ENCODE measurements around the gene BCL7B. TPM values are rescaled to one million over a fixed set of nuclear protein-coding genes. Genes with fewer than 3 reads are reported as not detected.
A peak's percentile ranks its signal among the peaks of the same experiment; 100 is the strongest.
"Not testable (repeated sequence)": the region's sequence is repeated elsewhere in the genome, so short reads cannot be mapped to it uniquely, and the experiment has no call there.

BCL7B gene
- total RNA-seq, 1 donor from 2014 or later: 83.5 TPM

DNA sequence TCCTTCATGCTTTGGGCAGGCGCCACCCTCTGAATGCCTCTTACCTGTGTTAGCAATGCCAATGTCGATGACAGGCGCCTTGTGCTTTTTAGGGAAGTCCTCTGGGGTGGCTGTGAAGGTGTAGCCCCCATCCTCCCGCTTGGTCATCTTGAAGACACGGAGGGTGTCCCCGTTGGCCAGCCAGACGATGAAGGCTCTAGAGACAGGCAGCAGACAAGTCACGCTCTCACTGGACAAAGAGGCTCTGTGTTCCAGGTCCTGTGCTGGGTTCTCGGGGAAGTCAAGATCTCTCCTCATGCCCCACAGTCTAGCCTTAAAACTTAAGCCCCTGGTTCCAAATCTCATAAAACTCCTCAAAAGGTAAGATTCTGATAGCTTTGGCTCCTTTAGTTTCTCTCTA is 15.8 kb upstream of the BCL7B start:
- no peak for DNase-seq (ENCODE audit: low read depth)

DNA sequence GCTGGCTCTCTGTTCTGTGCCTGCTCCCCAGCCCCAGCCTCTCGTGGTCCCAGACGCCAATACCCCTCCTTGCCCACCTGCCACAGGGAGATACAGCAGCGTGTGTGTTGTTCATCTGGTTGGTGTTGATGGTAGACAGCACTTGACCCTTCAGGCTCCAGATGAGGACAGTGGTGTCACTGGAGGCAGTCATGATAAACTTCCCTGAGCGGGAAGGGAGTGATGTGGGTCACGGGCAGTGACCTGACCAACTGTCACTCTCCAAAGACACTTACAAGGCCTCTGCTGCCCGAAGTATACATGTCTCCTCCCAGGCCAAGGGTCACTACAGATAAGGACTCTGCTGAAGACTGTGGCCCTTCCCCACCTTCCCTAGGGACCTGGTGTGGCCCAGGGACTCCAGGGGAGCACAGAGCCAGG is 15.3 kb upstream of the BCL7B start:
- no peak for DNase-seq (ENCODE audit: low read depth)

DNA sequence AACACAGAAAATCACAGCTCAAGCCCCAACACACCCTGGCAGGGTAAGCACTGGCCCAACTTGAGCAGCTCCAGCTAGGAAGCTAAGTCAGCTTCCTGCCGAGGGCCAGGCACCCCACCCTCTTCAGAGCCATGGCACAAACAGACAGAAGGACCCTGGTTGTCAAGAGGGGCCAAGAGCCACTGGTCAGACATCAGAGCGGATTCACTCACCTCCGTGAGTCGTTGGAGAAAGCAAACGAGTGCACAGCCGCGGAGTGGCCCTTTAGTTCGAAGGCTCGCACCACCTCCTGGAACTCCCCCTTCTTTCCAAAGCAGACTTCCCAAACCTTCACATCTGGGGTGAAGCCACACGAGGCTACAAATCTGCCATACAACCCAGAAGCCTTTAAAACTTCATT is 13.5 kb upstream of the BCL7B start:
- DNase-seq (ENCODE audit: low read depth): no peak

DNA sequence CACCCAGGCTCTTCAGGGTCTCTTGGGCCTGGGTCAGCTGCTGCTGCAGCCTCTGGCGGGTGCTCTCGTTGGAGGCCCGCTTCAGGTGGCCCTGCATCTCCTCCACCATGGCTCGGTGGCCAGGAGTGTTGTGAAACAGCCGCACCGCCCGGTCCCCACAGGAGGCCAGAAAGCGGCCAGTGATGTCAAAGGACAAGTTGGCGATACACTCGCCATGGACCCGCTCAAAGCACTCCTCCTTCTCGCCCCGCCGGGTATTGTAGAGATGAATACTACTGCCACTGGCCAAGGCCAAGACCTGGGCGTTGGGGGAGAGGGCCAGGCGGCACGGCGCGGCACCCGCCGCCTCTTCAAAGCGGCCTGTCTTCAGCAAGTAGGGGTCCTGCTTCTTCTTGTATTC is 13.0 kb upstream of the BCL7B start:
- no peak for DNase-seq (ENCODE audit: low read depth)

DNA sequence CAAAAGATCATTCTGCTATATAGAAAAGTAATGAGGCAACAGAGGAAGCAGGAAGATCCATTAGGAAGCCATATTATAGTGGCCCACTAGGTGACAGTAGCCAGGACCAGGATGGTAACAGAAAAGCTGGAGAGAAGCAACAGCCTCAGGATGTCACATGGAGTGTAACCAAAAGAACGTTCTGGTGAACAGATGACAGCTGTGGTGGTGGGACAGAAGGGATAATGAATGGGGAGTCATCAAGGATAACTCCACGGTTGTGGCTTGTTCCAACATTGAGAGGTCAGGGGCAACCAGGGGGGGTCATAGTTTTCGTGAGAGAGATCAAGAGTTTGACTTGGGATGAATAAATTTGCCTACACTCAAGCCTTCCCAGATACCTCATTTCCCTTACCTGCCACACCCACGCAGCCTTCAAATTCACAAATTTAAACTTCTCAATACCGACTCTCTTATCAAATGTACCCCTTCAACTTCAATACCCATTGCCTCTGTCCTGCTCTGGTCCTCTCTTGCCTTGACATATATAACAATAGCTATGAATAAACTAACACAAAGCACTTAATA is 11.6 kb upstream of the BCL7B start:
- peak; percentile 65 for DNase-seq (ENCODE audit: low read depth)

DNA sequence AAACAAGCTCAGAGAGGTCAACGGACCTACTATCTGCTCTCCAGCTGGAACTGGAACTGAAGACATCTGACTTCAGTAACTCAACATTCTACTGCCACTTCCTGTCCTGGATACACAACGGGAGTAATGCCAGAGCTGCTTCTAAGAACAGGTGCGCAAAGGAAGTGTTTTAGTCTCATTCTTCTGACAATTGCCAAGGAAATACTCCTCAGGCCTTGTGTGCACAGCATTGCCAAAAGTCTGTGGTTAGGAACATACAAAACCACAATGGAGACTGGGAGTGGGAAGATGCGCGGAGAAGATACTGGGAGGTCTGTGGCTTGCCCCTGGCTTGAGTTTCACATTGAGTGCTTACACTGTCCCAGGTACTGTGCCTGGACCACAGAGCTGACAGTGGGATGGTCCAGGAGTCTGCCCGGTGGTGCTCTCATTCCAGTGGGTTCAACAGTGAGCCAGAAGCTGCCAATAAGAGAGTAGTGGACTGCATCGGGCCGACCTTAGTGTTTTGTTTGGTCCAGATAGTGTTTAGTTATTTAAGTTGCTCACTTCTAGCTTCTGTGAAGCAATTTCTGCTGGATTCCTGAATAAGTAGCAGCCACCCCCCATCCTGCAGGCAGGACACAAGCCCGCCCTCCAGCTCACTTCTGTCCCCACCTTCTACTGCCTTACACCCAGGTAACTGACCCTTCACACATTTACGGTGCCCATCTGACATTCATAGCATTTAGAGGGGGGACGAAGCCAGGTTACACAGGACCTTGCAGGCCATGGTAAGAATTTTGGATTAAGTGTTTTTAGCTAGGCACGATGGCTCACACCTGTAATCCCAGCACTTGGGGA is 10.6 kb upstream of the BCL7B start:
- peak; percentile 81 for DNase-seq (ENCODE audit: low read depth)

DNA sequence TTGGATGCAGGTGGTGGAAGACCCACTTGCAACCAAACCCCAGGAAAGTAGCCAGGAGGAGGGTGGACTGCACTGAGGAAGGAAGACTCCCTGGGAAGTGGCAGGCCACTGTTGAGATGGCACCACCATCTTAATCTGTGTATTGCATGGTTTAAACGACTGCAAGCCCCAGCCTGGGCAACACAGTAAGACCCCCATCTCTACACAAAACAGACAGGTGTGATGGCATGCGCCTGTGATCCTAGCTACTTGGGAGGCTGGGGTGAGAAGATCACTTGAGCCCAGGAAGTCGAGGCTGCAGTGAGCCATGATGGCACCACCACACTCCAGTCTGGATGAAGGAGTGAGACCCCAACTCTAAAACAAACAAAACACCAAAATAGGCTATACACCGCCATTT is 9.7 kb upstream of the BCL7B start:
- DNase-seq (ENCODE audit: low read depth): no peak

DNA sequence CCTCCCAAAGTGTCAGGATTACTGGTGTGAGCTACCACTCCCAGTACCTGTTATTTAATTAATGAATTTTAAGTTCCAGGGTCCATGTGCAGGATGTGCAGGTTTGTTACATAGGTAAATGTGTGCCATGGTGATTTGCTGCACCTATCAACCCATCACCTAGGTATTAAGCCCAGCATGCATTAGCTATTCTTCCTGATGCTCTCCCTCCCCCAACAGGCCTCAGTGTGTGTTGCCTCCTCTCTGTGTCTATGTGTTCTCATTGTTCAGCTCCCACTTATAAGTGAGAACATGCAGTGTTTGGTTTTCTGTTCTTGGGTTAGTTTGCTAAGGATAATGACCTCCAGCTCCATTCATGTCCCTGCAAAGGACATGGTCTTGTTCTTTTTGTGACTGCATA is 8.9 kb upstream of the BCL7B start:
- DNase-seq (ENCODE audit: low read depth): not testable (repeated sequence)

DNA sequence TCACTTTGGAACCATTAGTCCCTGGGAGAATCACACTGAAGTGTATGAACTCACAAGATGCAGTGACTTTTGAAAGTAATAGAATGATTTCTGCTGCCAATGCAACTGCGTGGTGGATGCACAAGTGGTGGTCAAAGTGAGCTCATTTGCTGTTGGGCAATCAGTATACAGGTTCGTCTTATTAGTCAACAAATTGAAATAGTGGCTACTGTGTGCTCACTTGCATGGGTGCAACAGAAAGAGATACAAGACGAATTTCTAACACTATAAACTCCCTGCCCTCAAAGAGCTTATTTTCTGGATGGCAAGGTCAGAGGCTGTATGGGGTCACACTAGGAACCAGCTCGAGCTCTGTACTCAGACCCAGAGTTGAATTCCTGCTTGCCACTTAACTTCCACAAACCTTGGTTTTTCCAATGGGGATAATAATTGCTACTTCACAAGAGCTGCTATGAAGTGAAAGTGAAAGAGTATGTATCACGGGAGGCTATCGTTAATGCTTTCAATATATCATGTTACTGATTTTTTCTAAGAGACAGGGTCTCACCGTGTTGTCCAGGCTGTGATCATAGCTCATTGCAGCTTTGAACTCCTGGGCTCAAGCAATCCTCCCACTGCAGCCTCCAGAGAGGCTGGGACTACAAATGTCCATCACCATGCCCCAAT is 8.3 kb upstream of the BCL7B start:
- no peak for DNase-seq (ENCODE audit: low read depth)

DNA sequence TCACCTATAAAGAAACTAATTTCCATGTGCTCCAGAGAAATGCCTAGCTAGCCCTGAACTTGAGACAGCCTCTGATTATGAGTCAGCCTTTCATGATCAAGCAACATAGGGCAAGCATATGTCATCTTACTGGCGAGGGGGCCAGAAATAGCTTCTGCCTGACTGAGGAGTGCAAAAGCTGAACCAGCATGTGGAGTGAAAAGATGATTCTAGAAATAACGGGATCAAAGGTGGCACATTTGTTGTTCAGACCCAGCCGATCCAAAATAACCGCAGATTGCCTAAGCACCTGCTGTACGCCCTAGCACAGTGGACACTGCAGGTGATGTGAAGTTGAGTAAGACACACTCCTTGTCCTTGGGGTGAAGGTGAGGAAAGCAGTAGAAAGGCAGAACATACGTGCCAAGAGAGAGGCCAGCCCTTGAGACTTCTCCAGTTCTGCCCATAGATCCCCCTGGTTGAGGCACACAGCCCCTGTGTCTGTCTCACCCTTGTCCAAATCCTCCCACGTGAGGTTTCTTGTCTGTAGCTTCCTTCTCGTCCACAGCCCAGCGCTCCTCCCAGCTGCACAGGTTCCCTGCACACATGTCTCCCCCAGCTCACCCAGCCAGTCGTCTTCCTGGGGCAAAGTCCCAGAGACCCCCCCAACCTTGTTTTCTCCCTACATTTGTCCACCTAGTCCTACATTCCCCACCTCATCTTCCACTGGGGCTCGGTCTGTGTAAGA is 2.8 kb upstream of the BCL7B start:
- DNase-seq (ENCODE audit: low read depth): peak; percentile 90

DNA sequence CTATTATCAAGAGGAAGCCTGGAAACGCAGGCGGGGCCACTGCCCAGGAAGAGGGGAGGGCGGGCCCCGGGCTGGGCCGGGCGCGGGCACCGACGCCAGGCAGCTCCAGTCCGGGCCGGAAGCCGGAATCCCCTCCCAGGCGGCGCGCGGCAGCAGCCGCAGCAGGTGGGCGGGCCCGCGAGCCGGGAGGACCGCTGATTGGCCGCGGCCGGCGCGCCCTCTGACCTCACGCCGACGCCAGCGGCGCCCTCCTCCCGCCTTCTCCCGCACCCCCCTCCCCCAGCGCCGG is 438 bp downstream of the BCL7B start:
- DNase-seq (ENCODE audit: low read depth): peak; percentile 95

DNA sequence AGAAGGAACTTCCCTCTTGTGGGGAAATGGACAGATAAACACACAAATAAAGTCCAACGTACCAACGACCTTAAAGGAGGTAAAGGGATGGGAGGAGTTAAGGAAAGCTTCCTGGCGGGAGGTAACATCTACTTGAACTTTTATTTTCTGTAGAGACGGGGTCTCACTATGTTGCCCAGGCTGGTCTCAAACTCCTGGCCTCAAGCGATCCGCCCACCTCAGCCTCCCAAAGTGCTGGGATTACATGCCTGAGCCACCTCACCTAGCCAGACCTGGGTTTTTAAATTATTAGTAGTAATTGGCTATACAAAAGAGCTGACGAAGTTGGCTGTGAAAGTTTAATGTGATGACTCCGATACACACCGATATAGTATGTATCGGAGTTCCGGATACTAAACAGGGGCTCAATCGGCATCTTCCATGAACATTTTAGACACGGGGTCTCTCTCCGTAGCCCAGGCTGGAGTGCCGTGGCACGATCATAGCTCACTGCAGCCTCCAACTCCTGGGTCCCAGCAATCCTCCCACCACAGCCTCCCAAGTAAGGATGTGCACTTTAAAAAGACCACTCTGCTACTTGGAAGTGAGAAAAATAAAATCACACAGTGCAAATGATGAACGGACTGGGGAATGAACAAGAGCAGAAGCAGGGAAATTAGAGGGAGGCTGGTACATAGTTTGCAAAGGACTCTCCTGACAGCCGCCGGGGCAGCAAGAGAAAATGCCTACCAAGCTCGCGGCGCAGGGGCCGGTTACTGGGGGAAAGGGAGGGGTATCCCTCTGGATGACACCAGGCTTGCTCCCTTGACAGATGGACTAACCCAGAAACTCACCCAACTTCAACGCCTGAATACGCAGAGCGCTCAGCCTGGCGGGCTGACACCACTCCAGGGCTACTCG is 1.0 kb downstream of the BCL7B start:
- no peak for DNase-seq (ENCODE audit: low read depth)

DNA sequence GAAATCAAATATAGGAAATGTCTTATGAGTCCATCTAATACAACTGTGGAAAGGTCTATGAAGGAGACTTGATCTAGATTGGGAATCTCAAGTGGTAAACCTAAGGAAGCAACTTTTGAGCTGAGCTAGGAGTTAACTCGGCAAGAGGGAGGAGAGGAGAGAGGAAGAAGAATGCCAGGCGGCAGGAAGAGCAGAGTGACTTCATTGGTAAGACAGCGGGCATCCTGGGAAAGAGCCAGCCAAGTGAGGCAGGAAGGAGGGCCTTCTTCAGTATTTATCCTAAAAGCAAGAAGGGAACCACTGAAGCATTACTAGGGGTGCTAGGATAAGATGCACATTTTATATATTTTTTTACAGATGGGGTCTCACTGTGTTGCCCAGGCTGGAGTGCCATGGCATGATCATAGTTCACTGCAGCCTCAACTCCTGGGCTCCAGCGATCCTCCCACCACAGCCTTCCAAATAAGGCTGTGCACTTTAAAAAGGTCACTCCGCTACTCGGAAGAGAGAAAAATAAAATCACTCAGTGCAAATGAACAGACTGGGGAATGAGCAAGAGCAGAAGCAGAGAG is 2.0 kb downstream of the BCL7B start:
- peak; percentile 44 for DNase-seq (ENCODE audit: low read depth)

DNA sequence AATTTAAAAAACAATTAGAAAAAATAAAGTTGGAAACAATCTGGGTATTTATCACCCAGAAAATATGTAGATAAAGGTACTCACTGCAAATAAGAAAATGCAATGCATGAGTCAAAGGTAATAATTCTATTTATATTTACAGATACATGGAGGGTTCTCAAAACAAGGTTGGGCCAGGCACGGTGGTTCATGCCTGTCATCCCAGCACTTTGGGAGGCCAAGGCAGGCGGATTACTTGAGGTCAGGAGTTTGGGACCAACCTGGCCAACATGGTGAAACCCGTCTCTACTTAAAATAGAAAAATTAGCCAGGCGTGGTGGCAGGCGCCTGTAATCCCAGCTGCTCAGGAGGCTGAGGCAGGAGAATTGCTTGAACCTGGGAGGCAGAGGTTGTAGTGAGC is 7.4 kb downstream of the BCL7B start:
- not testable (repeated sequence) for DNase-seq (ENCODE audit: low read depth)

DNA sequence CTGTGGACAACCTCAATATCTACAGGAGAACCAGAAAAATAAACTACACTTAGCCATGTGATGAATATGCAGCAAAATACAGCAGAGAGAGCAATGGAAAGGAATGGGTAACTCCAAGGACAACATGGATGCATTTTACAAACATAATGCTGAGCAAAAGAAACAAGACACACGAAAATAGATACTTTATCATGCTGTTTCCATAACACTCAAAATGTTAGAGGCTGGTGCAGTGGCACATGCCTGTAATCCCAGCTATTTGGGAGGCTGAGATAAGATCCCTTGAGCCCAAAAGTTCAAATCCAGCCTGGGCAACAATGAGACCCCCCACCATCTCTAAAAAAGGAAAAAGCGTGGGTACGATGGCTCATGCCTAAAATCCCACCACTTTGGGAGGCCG is 8.3 kb downstream of the BCL7B start:
- DNase-seq (ENCODE audit: low read depth): no peak

DNA sequence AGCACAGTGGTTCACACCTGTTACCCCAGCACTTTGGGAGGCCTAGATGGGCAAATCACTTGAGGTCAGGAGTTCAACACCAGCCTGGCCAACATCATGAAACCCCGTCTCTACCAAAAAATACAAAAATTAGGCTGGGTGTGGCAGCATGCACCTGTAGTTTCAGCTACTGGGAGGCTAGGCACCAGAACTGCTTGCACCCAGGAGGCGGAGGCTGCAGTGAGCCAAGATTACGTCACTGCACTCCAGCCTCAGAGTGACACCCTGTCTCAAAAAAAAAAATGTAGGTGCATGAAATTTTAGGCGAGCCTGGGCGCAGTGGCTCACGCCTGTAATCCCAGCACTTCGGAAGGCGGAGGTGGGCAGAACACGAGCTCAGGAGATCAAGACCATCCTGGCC is 9.6 kb downstream of the BCL7B start:
- no peak for DNase-seq (ENCODE audit: low read depth)

DNA sequence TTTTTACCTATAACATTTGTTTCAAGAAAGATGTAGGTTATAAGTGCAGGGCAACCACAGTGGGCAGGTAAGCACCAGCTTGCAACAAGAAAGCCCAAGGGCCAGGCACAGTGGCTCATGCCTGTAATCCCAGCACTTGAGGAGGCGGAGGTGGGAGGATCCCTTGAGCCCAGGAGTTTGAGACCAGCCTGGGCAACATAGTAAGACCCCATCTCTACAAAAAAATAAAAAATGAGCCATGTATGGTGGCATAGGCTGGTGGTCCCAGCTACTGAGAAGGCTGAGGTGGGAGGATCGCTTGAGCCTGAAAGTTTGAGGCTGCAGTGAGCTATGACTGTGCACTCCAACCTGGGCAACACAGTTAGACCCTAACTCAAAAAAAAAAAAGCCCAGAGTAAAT is 12.8 kb downstream of the BCL7B start:
- DNase-seq (ENCODE audit: low read depth): no peak

DNA sequence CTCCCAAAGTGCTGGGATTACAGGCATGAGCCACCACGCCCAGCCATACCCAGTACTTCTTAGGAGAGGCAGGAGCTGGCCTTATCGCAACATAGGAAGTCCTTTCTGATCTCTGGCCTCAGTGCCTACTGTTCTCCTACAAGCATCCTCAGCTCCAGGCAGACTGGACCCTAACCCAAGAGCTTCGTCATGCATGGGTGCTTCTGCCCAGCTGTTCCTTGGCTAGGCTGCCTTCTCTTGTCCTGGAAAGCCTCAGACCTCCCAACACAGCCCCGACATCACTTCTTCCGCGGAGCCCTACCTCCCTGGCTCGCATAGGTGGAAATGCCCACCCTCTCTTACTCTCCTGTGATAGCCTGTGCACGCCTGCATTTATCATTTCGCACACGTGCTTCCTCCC is 15.8 kb downstream of the BCL7B start:
- DNase-seq (ENCODE audit: low read depth): no peak

DNA sequence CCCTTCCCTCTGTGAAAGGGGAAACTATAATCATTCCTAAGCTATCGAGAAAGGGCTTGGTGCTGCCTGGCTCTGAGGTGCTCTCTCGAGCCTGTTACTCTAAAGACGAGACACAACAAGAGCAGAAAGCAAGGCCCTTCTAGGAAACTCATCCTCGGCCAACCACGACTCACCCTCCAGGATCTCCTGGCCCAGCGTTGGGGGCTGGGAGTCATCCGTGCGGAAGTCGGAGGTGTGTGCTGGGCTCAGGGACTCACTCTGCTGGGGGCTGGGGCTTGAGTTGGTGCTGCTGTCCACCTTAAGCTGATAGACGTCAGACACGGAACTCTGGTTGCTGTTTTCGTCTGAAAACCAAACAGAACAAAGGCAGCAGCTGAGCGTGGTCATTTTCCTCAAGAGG is 17.8 kb downstream of the BCL7B start:
- DNase-seq (ENCODE audit: low read depth): no peak

DNA sequence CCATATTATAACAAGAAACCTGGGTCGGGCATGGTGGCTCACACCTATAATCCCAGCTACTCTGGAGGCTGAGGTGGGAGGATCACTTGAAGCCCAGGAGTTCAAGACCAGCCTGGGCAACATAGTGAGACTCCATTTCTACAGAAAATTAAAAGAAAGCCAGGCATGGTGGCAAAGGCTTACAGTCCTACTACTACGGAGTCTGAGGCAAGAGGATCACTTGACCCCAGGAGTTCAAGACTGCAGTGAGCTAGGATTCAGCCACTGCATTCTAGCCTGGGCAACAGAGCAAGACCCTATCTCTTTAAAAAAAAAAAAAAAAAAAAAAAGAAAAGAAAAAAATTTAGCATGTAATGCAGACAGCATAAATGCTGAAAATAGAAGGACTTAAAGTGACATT is 19.0 kb downstream of the BCL7B start:
- DNase-seq (ENCODE audit: low read depth): not testable (repeated sequence)

DNA sequence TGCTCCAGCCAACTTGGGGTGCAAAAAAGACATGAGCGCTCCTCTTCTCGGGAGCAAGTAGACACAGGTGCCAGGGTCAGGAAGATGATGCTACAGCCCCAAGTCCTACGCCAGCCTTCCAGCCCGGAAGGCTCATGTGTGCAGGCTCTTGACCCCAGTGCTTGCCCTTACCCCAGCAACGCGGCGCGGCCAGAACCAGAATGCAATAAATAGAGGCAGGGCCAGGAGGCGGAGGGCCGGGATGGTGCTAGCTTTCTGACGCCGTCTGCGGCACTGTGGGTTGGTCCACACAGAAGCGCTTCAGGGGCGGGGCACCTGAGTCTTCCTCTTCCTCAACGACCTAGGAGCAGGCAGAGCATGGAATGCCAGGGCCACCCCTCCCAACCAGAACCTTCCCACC is 20.4 kb downstream of the BCL7B start:
- no peak for DNase-seq (ENCODE audit: low read depth)

Measured in myocyte (in vitro differentiated cells).